GM21367 (cell line): ENCODE results near the gene PRRT1B.

Source experiments
- ATAC-seq: cut with Tn5 transposase; IDR thresholded peaks from one replicate; pipeline ENCODE4 v1.9.1; 2021; ENCODE audit not compliant: unreplicated experiment

PRRT1B gene

DNA sequence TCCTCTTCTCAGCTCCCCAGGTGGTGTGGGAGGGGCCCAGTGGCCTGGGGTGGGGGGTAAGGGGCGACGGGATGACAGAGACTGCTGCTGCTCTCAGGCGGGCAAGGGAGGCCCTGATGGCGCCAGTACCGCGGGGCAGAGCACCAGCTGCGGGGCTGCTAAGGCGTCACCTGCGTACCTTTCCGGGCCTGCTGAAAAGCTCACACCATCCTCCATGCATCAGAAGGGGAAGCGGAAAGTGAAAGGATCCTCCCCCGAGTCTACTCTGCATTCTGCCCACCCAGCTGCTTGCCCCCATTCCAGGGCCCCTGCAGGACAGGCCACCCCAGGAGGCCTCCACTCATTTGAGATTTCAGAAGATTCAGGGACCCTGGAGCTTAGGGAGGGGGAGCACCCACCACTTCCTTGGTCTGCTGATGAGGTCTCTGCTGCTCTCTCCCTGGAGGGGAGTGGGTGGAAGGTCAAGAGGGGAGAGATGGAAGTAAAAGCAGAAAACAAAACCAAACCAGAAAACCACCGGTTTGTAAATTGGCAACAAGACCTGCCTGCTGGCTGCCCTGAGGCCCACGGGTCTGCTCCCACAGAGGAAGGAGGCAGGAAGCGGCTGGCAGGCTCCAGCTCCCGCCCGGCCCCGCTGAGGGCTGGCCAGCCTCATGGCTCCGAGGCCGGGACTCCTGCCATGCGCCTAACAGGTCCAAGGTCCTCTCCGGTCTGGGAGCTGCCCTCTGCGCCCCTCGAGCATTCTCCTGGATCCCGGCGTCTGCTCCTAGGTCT is 33.6 kb downstream of the PRRT1B start:
- no peak for ATAC-seq

- no peak for ATAC-seq
Measured at GRCh38 chr9:131579789-131580211, 34.5 kb downstream of the PRRT1B start.

DNA sequence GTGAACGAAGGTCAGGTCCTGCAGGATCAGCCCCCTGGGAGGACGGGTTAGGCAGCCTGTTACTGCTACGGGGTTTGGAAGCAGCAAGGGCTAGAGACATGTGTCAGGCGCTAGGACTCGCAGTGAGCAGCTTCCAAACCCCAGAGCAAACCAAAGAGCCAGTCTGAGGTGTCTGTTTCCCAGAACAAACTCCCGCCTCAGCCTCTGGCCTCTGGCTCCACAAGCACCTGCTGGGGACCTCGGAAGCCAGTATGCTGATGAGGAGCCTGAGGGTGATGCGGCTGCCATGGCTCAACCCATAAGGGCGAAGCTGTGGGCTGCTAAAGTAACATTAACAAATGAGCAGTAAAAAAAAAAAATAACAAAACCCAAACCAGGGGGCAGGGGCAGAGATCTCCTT is 35.0 kb downstream of the PRRT1B start:
- no peak for ATAC-seq

GRCh38 chr9:131582056-131582455 is 36.7 kb downstream of the PRRT1B start:
- no peak for ATAC-seq

DNA sequence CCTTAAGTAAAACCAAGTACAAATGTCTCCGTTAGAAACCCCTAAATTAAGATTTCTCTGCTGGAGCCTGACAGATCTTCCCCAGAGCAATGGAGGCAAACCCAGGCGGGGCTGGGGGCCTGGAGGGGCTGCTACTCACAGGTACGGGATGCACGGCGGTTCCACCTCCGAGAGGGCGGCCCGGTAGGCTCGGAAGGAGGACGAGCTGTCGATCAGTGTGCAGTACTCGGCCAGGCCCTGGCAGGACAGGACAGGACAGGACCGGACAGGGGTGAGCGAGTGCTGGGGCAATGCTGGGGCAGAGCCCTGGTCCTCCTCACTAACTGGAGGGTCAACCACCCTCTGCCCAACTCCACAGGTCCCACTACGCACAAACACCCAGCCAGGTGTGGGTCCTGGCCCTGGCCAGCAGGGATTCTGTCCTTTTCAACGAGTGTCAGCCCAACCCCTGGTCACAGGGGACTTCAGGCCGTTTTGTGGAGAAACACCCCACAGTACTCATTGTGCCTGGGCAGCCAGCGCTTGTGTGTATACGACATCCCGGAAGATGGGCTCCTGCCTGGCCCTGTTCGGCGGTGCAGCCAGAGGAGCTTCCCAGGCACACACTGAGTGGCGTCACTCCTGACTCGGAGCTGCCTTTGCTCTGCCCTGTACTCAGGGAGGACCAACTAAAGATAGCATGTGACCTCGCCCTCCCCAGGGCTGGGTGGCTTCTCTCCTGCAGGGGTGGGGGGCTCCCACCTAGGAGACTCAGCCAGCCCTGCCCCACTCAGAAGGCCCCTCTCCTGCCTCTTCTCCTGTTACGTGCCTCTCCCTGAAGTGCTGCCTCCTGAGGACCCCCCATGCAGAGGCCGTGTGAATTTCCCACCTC is 37.4 kb downstream of the PRRT1B start:
- ATAC-seq: no peak

- no peak for ATAC-seq
Measured at GRCh38 chr9:131583337-131583645, 38.0 kb downstream of the PRRT1B start.

DNA sequence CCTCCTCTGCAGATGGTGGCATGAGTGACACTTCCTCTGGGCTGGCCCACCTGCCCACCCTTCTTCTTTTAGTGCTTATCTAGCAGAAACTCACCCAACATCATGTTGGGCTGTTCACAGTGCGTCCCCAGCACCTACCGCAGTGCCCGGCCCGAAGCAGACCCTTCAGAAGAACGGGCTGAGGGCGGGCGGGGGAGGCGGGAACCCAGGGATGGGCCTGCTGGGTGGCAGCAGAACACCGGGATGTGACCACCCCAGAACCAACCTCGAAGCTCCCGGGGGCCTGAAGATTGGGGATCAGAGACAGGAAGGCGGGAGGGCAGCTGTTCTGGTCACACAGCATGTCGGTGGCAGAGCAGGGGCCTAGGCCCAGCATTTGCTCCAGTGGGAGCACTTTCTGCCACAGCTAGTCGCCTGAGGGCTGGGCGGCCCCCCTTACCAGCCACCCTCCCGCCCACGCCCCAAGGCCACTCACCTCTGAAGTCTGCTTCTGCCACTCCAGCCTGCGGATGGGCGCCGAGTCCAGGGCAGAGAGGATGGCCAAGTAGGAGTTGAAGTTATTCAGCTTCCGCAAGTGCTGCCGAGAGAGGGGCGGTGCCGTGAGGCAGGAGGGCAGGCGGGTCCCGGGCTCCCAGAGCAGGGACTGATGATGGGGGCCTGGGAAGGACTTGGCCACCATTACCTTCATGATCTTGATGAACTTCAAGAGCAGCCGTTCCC is 38.7 kb downstream of the PRRT1B start:
- ATAC-seq: no peak

DNA sequence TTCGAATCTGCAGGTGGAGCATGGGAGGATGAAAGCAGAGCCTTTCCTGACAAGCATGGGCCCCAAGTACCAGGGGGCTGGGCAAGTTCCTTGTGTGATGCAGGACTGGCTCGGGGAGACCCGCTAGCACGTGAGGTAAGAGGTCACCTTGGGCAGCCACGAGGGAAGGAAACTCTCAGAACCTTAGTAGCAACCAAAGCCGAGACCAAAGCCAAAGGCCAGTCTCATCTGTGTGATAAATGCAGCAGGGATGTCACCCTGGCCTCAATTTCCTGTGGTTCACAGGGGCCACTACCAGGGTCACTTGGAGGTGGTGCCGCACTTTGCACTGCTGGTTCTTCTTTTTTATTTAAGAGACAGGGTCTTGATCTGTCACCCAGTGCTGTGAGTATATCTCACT is 39.5 kb downstream of the PRRT1B start:
- ATAC-seq: no peak

GRCh38 chr9:131585375-131585774 is 40.1 kb downstream of the PRRT1B start:
- no peak for ATAC-seq

GRCh38 chr9:131587331-131587730 is 42.0 kb downstream of the PRRT1B start:
- ATAC-seq: no peak

- no peak for ATAC-seq
Measured at GRCh38 chr9:131587906-131588305, 42.6 kb downstream of the PRRT1B start.

DNA sequence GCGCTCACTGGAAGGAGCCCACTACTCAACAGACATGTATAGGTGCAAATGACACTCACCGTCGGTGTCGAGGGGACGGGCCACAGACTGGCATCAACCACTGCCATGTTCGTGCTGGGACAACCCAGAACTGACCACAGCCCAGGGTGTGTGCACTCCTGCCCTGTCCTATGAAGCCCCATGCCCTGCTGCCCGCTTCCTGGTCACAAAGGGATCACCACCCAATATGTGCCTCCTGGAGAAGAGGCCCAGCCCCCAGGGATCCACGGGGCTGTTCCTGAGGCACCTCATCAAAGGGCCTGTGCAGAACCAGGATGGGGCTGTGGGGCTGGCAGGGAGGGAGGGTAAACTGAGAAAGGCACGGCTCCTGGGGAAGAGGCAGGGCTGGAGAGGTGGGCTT is 43.1 kb downstream of the PRRT1B start:
- no peak for ATAC-seq

- ATAC-seq: no peak
Measured at GRCh38 chr9:131589124-131589711, 43.9 kb downstream of the PRRT1B start.

DNA sequence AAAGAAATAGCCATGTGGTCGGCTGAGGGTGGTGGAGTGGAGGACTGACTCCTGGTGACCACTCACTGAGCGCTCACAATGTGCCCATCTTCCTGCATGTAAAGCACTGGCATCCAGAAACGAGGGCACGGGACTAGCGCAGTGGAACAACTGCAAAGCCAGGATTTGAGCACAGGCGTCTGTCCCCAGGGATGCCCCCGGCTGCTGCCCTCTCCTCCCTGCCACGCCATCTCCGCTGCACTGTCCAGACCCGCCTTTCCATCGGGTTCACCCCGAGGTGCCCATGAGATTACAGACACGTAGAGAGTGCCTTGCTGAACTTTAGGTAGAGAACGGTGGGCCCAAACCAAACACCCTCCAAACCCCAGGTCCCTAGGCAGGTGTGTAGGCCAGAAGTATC is 44.7 kb downstream of the PRRT1B start:
- ATAC-seq: no peak

DNA sequence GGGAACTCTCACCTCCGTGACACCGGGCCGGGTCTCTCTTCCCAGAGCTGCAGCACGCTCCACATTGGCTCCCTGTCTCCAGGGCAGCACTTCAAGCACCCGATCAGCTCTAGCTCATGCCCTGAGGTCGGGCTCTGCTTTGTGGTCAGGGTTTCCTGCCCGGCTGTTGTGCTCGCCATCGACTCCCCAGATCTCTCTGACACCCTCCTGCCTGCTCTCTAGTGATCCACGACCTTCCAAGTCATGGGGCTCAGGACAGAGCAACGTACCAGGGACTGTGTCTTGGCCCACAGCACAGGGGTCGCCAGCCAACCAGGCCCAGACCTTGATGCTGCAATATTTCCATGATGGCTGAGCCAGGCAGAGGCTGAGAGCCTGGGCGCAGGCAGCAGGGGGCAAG is 45.1 kb downstream of the PRRT1B start:
- no peak for ATAC-seq

GRCh38 chr9:131590907-131591844 is 45.9 kb downstream of the PRRT1B start:
- ATAC-seq: no peak

DNA sequence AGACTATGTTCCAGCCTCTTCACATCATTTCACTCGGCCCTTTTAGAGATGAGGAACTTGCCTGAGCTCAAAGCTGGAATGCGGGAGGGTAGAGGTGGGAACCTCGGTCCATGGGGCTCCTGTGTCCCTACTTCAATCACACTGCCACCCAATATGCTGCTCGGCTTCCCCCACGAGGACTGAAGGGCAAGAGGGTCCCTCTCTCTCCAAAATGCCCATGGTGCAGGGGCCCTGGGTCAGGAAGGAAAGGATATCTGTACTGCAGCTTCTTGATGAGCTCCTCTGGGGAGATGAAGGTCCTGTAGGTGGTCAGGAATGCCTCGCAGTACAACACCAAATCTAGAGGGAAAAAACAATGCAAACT is 46.5 kb downstream of the PRRT1B start:
- ATAC-seq: no peak

DNA sequence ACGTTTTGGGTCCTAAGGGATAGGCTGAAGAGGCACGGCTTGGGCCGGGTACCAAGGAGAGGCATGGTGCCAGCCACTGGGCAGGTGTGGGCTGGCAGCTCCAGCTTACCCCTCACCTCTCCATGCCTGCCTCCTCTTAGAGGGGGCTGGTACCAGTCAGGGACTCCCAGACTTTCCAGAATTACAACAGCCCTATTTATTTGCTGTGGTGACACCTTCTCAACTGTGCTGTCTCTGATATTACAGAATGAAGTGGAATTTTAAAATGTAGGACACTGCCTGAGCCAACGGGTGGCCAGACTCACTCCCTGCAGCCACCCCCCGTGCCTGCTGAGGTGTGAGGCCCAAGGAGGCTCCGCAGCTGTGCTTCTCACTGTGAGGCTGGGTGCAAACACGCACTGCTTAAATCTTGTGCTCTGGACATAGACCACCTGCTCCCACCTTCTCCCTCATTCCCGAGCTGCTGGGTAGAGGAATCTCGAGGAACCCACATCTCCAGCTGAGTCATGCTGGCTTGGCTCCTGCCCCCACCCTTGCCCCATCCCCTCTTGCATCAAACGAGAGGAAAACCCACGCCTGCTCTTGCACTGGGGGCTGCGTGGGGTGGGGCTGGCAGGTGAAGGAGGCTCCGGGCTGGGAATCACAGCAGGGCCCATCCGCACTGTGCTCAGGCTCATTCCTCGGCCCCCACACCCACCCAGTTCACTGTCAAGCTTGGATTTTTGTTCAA is 47.9 kb downstream of the PRRT1B start:
- no peak for ATAC-seq

DNA sequence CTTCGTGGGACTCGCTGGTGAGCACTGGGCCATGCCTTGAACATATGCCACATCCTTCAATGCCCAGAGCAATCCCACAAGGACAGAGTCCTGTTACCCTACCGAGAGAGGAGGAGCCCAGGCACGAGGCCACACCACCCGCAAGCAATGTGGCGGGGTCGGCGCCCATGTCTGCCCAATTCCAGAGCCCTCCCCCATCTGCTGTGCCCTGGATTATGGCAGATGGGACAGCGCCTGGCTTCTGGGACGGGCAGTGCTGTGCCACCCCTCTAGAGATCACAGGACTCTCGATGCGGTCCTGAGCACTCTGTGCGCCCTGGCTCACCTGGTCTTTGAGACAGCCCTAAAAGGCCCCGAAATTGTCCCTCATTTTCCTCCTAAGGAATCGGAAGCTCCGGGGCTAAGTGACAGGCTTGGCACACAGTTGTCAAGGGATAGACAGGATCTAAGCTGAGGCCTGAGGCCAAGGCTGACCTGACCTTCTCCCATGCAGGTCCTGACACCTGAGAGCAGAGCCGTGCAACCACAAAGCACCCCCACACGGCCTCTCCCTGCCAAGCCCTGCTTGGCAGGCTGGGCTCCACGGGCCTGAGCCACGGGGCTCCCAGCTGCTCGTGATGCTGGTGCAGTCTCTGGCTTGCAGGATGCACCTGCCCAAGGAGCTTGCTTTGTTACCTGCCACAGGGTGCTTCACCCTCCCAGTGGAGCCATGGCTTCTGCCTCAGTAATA is 48.8 kb downstream of the PRRT1B start:
- no peak for ATAC-seq
